ENCODE data around the gene XK. TPM values are rescaled to one million over a fixed set of nuclear protein-coding genes. Genes with fewer than 3 reads are reported as not detected.
A peak's percentile ranks its signal among the peaks of the same experiment; 100 is the strongest.

XK gene
- total RNA-seq, 2 donors from 2014 or later, result 9.3 to 9.6 TPM

GRCh38 chrX:37745835-37746217 lies 60.2 kb downstream of the XK start:
- intact Hi-C loops (cut with DNase I), result loop anchor here (5.0 kb wide), 1 partner anchor 426 kb away; no protein-coding TSS in a partner anchor
- no peak overlapping the region for H3K4me3 ChIP-seq
- DNase-seq (peak in 1 of 4 donors; percentile 2), ATAC-seq (no peak)
- H3K9me3 ChIP-seq, result no peaks in the 10 kb centered on the region
- no peak for TF ChIP-seq POLR2A (IDR thresholded peaks at IDR 0.05)
- no peak overlapping the region for H3K27ac ChIP-seq
- no peaks in the 10 kb centered on the region for H3K36me3 ChIP-seq (replicated peaks in 1 of 2; ENCODE audit: insufficient read depth in 1 of 2, low read depth in 2 of 2)
- WGBS, 2 donors, result 64 to 86% methylated on average over 1 of the region's 1 CpG
- no peaks in the 10 kb centered on the region for H3K4me1 ChIP-seq
- no peaks in the 10 kb centered on the region for H3K27me3 ChIP-seq

GRCh38 chrX:37746218-37746941 lies 60.8 kb downstream of the XK start:
- no peaks in the 10 kb centered on the region for H3K36me3 ChIP-seq (replicated peaks in 1 of 2; ENCODE audit: insufficient read depth in 1 of 2, low read depth in 2 of 2)
- WGBS, 2 donors, result 76 to 79% methylated on average over 3 to 5 of the region's 7 CpGs
- intact Hi-C loops (cut with DNase I), result loop anchor here (5.0 kb wide), 1 partner anchor 426 kb away; no protein-coding TSS in a partner anchor

GRCh38 chrX:37746951-37747350 lies 61.4 kb downstream of the XK start:
- DNase-seq, result no peak
- no peaks in the 10 kb centered on the region for H3K4me1 ChIP-seq
- no peak for TF ChIP-seq CTCF (IDR thresholded peaks at IDR 0.05)
- no peak for TF ChIP-seq POLR2A (IDR thresholded peaks at IDR 0.05)
- H3K36me3 ChIP-seq (replicated peaks in 1 of 2; ENCODE audit: insufficient read depth in 1 of 2, low read depth in 2 of 2), result no peaks in the 10 kb centered on the region
- intact Hi-C loops (cut with DNase I), result loop anchor here (5.0 kb wide), 1 partner anchor 425 kb away; no protein-coding TSS in a partner anchor
- no peak overlapping the region for H3K4me3 ChIP-seq
- no peaks in the 10 kb centered on the region for H3K9me3 ChIP-seq
- WGBS, 2 donors, result 80 to 100% methylated on average over 1 of the region's 1 CpG
- H3K27ac ChIP-seq, result no peak overlapping the region
- H3K27me3 ChIP-seq, result no peaks in the 10 kb centered on the region
- no peak for ATAC-seq

More at GRCh38 chrX:37746218-37746941, 60.8 kb downstream of the XK start:
- DNase-seq (peak in 1 of 4 donors; percentile 3), ATAC-seq (no peak)
- no peaks in the 10 kb centered on the region for H3K27me3 ChIP-seq
- H3K4me1 ChIP-seq, result no peaks in the 10 kb centered on the region
- no peak overlapping the region for H3K4me3 ChIP-seq
- no peak overlapping the region for H3K27ac ChIP-seq
- H3K9me3 ChIP-seq, result no peaks in the 10 kb centered on the region
- TF ChIP-seq POLR2A (IDR thresholded peaks at IDR 0.05) (no peak), CTCF (IDR thresholded peaks at IDR 0.05) (no peak)

GRCh38 chrX:37752281-37752680 lies 66.7 kb downstream of the XK start:
- intact Hi-C loops (cut with DNase I), result loop anchor here (10.0 kb wide), 1 partner anchor 73 kb away; no protein-coding TSS in a partner anchor

GRCh38 chrX:37752936-37753335 lies 67.3 kb downstream of the XK start:
- no peak for DNase-seq

More at GRCh38 chrX:37752281-37752680, 66.7 kb downstream of the XK start:
- no peaks in the 10 kb centered on the region for H3K27me3 ChIP-seq
- DNase-seq, result no peak
- 68 to 74% methylated on average over 2 of the region's 2 CpGs for WGBS, 2 donors
- H3K36me3 ChIP-seq (replicated peaks in 1 of 2; ENCODE audit: insufficient read depth in 1 of 2, low read depth in 2 of 2), result no peaks in the 10 kb centered on the region
- H3K4me1 ChIP-seq, result no peaks in the 10 kb centered on the region
- TF ChIP-seq POLR2A (IDR thresholded peaks at IDR 0.05), result no peak
- no peak for TF ChIP-seq CTCF (IDR thresholded peaks at IDR 0.05)
- no peak overlapping the region for H3K27ac ChIP-seq
- no peak overlapping the region for H3K4me3 ChIP-seq
- no peaks in the 10 kb centered on the region for H3K9me3 ChIP-seq
- ATAC-seq, result no peak

More at GRCh38 chrX:37752936-37753335, 67.3 kb downstream of the XK start:
- no peak for ATAC-seq
- no peaks in the 10 kb centered on the region for H3K27me3 ChIP-seq
- intact Hi-C loops (cut with DNase I), result loop anchor here (10.0 kb wide), 1 partner anchor 72 kb away; no protein-coding TSS in a partner anchor
- H3K27ac ChIP-seq, result no peak overlapping the region
- TF ChIP-seq CTCF (IDR thresholded peaks at IDR 0.05) (no peak), POLR2A (IDR thresholded peaks at IDR 0.05) (no peak)
- H3K4me3 ChIP-seq, result no peak overlapping the region
- no peaks in the 10 kb centered on the region for H3K4me1 ChIP-seq
- H3K36me3 ChIP-seq (replicated peaks in 1 of 2; ENCODE audit: insufficient read depth in 1 of 2, low read depth in 2 of 2), result no peaks in the 10 kb centered on the region
- H3K9me3 ChIP-seq, result no peaks in the 10 kb centered on the region
